HG02571 (cell line): ENCODE results near the gene MIPEP.

ENCODE experiments used
- ATAC-seq: cut with Tn5 transposase; IDR thresholded peaks from one replicate; pipeline ENCODE4 v1.9.1; 2021; ENCODE audit warnings: mild to moderate bottlenecking, moderate library complexity; ENCODE audit not compliant: unreplicated experiment

The MIPEP gene

DNA sequence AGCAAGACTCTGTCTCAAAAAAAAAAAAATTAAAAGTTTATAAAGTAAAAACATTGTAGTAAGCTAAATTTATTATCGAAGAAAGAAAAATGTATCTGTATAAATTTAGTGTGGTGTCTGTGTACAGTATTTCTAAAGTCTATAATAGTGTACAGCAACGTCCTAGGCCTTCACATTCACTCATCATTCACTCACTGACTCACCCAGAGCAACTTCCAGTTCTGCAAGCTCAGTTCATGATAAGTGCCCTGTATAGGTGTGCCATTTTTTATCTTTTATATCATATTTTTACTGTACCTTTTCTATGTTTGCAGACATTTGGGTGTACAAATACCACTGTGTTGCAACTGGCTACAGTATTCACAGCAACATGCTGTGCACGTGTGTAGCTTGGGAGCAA is 200.9 kb downstream of the MIPEP start:
- no peak for ATAC-seq

DNA sequence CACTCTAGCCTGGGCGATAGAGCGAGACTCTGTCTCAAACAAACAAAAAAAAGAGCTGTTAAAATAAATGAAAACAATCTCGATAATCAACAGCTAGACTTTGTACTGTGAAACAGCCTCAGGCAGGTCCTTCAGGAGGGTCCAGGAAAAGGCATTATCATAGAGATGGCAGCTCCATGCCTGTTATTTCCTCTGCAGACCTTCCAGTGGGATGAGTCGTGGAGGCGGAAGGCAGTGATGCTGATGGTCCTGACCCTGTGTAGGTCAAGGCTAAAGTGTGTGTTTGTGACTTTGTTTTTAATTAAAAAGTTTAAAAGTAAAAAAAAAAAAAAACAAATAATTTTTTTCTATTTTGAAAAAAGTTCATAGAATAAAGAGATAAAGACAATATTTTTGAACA is 201.6 kb downstream of the MIPEP start:
- no peak for ATAC-seq

GRCh38 chr13:23686948-23687347 is 202.3 kb downstream of the MIPEP start:
- ATAC-seq, result no peak

DNA sequence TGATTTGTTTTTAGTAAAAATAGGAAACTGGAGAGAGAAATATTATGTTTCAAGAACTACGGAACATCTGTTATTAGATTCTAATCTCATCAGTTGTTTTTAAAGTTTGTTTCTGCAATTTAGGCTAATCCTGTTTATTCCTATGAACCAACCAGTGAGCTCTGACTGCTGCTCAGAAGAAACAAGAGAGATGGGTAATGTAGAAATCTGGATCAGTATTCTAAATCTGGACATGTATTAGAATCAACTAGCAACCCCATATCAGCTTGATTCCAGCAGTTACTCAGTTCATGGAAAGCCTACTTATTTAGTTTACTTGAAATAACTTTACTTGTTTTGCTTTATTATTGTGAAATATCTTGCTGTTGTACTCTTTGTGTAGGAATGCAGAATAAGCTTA is 203.8 kb downstream of the MIPEP start:
- no peak for ATAC-seq

GRCh38 chr13:23684647-23685046 is 204.6 kb downstream of the MIPEP start:
- ATAC-seq, result no peak

DNA sequence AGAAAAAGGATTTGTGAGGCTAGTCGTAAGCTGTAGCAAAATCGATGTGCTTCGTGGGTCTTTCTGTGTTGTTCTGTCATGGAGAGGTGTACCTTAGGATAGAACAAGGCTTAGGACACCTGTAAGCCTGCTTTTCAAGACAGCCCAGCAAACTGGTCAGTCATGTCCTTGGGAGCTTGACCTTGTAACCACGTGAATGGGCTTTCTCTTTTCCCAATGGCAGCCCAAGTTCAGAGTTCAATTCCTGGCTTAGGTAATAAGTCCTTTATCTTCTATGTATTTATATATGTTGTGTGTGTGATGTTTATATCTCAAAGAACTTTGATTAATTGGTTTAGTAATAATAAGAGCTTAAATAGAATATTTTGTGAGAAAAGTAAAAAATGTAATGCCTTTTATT is 206.1 kb downstream of the MIPEP start:
- ATAC-seq, result no peak

GRCh38 chr13:23680845-23681669 is 208.1 kb downstream of the MIPEP start:
- ATAC-seq, result no peak
